Lung (tissue), 12 donors: ENCODE results near the gene SDK2. TPM values are rescaled to one million over a fixed set of nuclear protein-coding genes. Genes with fewer than 3 reads are reported as not detected.

Experiments
- ATAC-seq: fragments of 200-7000 bp; cut with Tn5 transposase; one replicate; pipeline ENCODE4 v1.9.1; 2020; ENCODE audit warnings: moderate number of reproducible peaks; ENCODE audit not compliant: insufficient read depth, low FRiP score
- DNase-seq, 3 donors: peaks; one replicate each; pipeline ENCODE4 v3.0.0-alpha.2; 2013 to 2017
- H3K27ac ChIP-seq, 2 donors: one replicate each; pipeline ENCODE4 v1.5.1; 2013; ENCODE audit warnings: mild to moderate bottlenecking in 2 of 2, moderate library complexity in 2 of 2, control low read depth in 1 of 2, inconsistent platforms in 1 of 2, low read depth in 1 of 2, low read length in 1 of 2
- H3K27me3 ChIP-seq, 3 donors: one replicate each; pipeline ENCODE4 v1.5.1; 2013; ENCODE audit warnings: low read length in 2 of 3; ENCODE audit not compliant: control insufficient read depth in 3 of 3, insufficient read depth in 3 of 3
- H3K36me3 ChIP-seq, 4 donors: one replicate each; pipeline ENCODE4 v1.5.1; 2013; ENCODE audit warnings: low read length in 4 of 4, mild to moderate bottlenecking in 1 of 4, moderate library complexity in 1 of 4; ENCODE audit not compliant: control insufficient read depth in 4 of 4, insufficient read depth in 4 of 4
- H3K4me1 ChIP-seq, 5 donors: one replicate each; pipeline ENCODE4 v1.5.1; 2013; ENCODE audit warnings: low read length in 5 of 5, mild to moderate bottlenecking in 2 of 5, moderate library complexity in 1 of 5; ENCODE audit not compliant: control insufficient read depth in 5 of 5, insufficient read depth in 5 of 5
- H3K4me3 ChIP-seq: one replicate; pipeline ENCODE4 v1.5.1; 2013; ENCODE audit warnings: mild to moderate bottlenecking, control low read depth, moderate library complexity
- H3K9ac ChIP-seq, 2 donors: one replicate each; pipeline ENCODE4 v1.5.1; 2013; ENCODE audit warnings: low read length in 2 of 2, control low read depth in 1 of 2; ENCODE audit not compliant: insufficient read depth in 1 of 2
- H3K9me3 ChIP-seq, 4 donors: one replicate each; pipeline ENCODE4 v1.5.1; 2013; ENCODE audit warnings: low read length in 3 of 4, mild to moderate bottlenecking in 1 of 4, moderate library complexity in 1 of 4; ENCODE audit not compliant: control insufficient read depth in 4 of 4, insufficient read depth in 3 of 4
- CTCF ChIP-seq: IDR thresholded peaks from 2 replicates; pipeline ENCODE4 v1.5.1; 2012; ENCODE audit warnings: mild to moderate bottlenecking; ENCODE audit errors: control extremely low read depth, extremely low read depth
- WGBS, 2 donors: extraction: QIAGEN DNeasy Blood & Tissue Kit; methylation state at CpG; one replicate each; pipeline ENCODE4 v1.1.7; 2013; 5-methylcytosine and 5-hydroxymethylcytosine counted together
- polyA plus RNA-seq, 2 donors: library from polyadenylated mRNA; stranded (reverse); fragments of 200-250 nt; gene quantifications; one replicate each; pipeline ENCODE4 v1.2.1, GENCODE V29; 2013
- total RNA-seq, 2 donors: library from RNA; depleted of rRNA in 1 of 2; stranded (reverse); fragments of >200 nt in 1 of 2; gene quantifications; one replicate each; pipeline ENCODE4 v1.2.1, GENCODE V29; 2014 to 2021
- donor health status: control.
- donor health status: control.
- donor health status: Bipolar disorder and iron deficiency.
- donor health status: healthy.
- donor health status: DM: yes; HTN: yes; CAD: no.

The SDK2 gene
- total and polyA plus RNA-seq, 4 donors: 0.91 to 41.7 (median 4.3) TPM

GRCh38 chr17:73286863-73287296 is 357.4 kb downstream of the SDK2 start:
- Histone ChIP-seq H3K4me1 (peaks cover 13 to 54% (median 34%) of the 10 kb centered on the region in 5 donors), H3K27ac (peak overlapping the region in 1 of 2 donors; percentile 17), H3K36me3 (peaks cover 7 to 39% (median 24%) of the 10 kb centered on the region in 4 donors), H3K9me3 (no peaks in the 10 kb centered on the region), H3K9ac (no peak overlapping the region), H3K27me3 (no peaks in the 10 kb centered on the region), H3K4me3 (no peak overlapping the region)
- 72 to 85% methylated on average over 8 of the region's 8 CpGs for WGBS, 2 donors
- ATAC-seq (no peak), DNase-seq (no peak)
- TF ChIP-seq CTCF: no peak

GRCh38 chr17:73285916-73286862 is 358.1 kb downstream of the SDK2 start:
- DNase-seq (no peak), ATAC-seq (no peak)
- Histone ChIP-seq H3K27ac (no peak overlapping the region), H3K4me1 (peaks cover 8 to 47% (median 27%) of the 10 kb centered on the region in 5 donors), H3K27me3 (no peaks in the 10 kb centered on the region), H3K9me3 (no peaks in the 10 kb centered on the region), H3K4me3 (no peak overlapping the region), H3K9ac (no peak overlapping the region), H3K36me3 (peaks cover 7 to 39% (median 25%) of the 10 kb centered on the region in 4 donors)
- 89 to 94% methylated on average over 52 of the region's 52 CpGs for WGBS, 2 donors
- TF ChIP-seq CTCF: no peak

- Histone ChIP-seq H3K9ac (no peak overlapping the region), H3K36me3 (peaks cover 7 to 39% (median 26%) of the 10 kb centered on the region in 4 donors), H3K4me1 (peaks cover 8 to 41% (median 27%) of the 10 kb centered on the region in 5 donors), H3K27ac (no peak overlapping the region), H3K27me3 (no peaks in the 10 kb centered on the region), H3K4me3 (no peak overlapping the region), H3K9me3 (no peaks in the 10 kb centered on the region)
- DNase-seq (no peak), ATAC-seq (no peak)
- TF ChIP-seq CTCF: no peak
- WGBS, 2 donors: 81 to 86% methylated on average over 12 to 15 of the region's 15 CpGs
These were observed 358.7 kb downstream of the SDK2 start for GRCh38 chr17:73285603-73285908.
